ENCODE measurements around the gene SAT1. TPM values are rescaled to one million over a fixed set of nuclear protein-coding genes. Genes with fewer than 3 reads are reported as not detected.

Gene SAT1
- total RNA-seq, 2 donors from 2014 or later = 301 to 608 TPM

GRCh38 chrX:23792861-23793553 is 10.0 kb downstream of the SAT1 start:
- Histone ChIP-seq H3K27ac (no peak overlapping the region), H3K27me3 (no peaks in the 10 kb centered on the region), H3K9ac (ENCODE audit: low read depth in 2 of 2, low read length in 2 of 2) (no peak overlapping the region), H3K9me3 (no peaks in the 10 kb centered on the region), H3K36me3 (no peaks in the 10 kb centered on the region), H3K4me3 (no peak overlapping the region), H3K4me1 (peaks cover 6% of the 10 kb centered on the region)
- TF ChIP-seq CTCF (IDR thresholded peaks at IDR 0.05) = no peak
- intact Hi-C loops (cut with DNase I) = no loop called here
- DNase-seq = no peak

GRCh38 chrX:23795221-23795620 is 12.2 kb downstream of the SAT1 start:
- no peak for TF ChIP-seq CTCF (IDR thresholded peaks at IDR 0.05)
- Histone ChIP-seq H3K4me3 (no peak overlapping the region), H3K4me1 (peaks cover 6% of the 10 kb centered on the region), H3K9ac (ENCODE audit: low read depth in 2 of 2, low read length in 2 of 2) (no peak overlapping the region), H3K27ac (no peak overlapping the region), H3K27me3 (no peaks in the 10 kb centered on the region), H3K9me3 (no peaks in the 10 kb centered on the region), H3K36me3 (no peaks in the 10 kb centered on the region)
- no peak for DNase-seq
- intact Hi-C loops (cut with DNase I) = no loop called here

- H3K27ac ChIP-seq = peak overlapping the region; percentile 70
- H3K9ac ChIP-seq (ENCODE audit: low read depth in 2 of 2, low read length in 2 of 2) = peak overlapping the region in 1 of 2 donors; percentile 62
- no peak for TF ChIP-seq CTCF (IDR thresholded peaks at IDR 0.05)
- no peaks in the 10 kb centered on the region for H3K36me3 ChIP-seq
- intact Hi-C loops (cut with DNase I) = no loop called here
- no peaks in the 10 kb centered on the region for H3K9me3 ChIP-seq
- peak; percentile 66 for DNase-seq
- no peaks in the 10 kb centered on the region for H3K27me3 ChIP-seq
- H3K4me3 ChIP-seq = no peak overlapping the region
- H3K4me1 ChIP-seq = peaks cover 6% of the 10 kb centered on the region
Measured at GRCh38 chrX:23797371-23798128, 14.6 kb downstream of the SAT1 start.

GRCh38 chrX:23799469-23800065 is 16.6 kb downstream of the SAT1 start:
- Histone ChIP-seq H3K9ac (ENCODE audit: low read depth in 2 of 2, low read length in 2 of 2) (peak overlapping the region in 1 of 2 donors; percentile 38), H3K4me3 (no peak overlapping the region), H3K36me3 (no peaks in the 10 kb centered on the region), H3K9me3 (no peaks in the 10 kb centered on the region), H3K4me1 (peaks cover 14% of the 10 kb centered on the region), H3K27me3 (no peaks in the 10 kb centered on the region), H3K27ac (peak overlapping the region; percentile 70)
- TF ChIP-seq CTCF (IDR thresholded peaks at IDR 0.05) = no peak
- intact Hi-C loops (cut with DNase I) = no loop called here
- DNase-seq = no peak

- Histone ChIP-seq H3K36me3 (no peaks in the 10 kb centered on the region), H3K4me1 (peaks cover 9% of the 10 kb centered on the region), H3K27ac (peak overlapping the region; percentile 59), H3K9me3 (no peaks in the 10 kb centered on the region), H3K9ac (ENCODE audit: low read depth in 2 of 2, low read length in 2 of 2) (no peak overlapping the region), H3K27me3 (no peaks in the 10 kb centered on the region), H3K4me3 (no peak overlapping the region)
- DNase-seq = no peak
- TF ChIP-seq CTCF (IDR thresholded peaks at IDR 0.05) = no peak
- intact Hi-C loops (cut with DNase I) = no loop called here
Measured at GRCh38 chrX:23802431-23802830, 19.5 kb downstream of the SAT1 start.
